BJ (cell line): ENCODE measurements around the gene KNTC1. TPM values are rescaled to one million over a fixed set of nuclear protein-coding genes. Genes with fewer than 3 reads are reported as not detected.
A peak's percentile ranks its signal among the peaks of the same experiment; 100 is the strongest.

ENCODE experiments used
- CTCF ChIA-PET: fragments of 350-600 bp; formaldehyde crosslinking; extraction: SDS; loops from one replicate; lab custom pipeline; 2021; ENCODE audit warnings: antibody characterized with exemption, inconsistent platforms; lab: Yijun Ruan, JAX
- POLR2A ChIA-PET: fragments of 300-600 bp; sonication (Branson Sonifier 250); formaldehyde crosslinking; extraction: SDS; loops from one replicate; lab custom pipeline; 2021; ENCODE audit warnings: antibody characterized with exemption; lab: Charles Lee
- DNase-seq: peaks from one replicate; pipeline ENCODE4 v3.0.0-alpha.2; 2011; ENCODE audit warnings: low read depth
- H3K27me3 ChIP-seq: 2 replicates; pipeline ENCODE4 v1.6.0; 2011; ENCODE audit warnings: low read length; ENCODE audit not compliant: control insufficient read depth, insufficient read depth
- H3K36me3 ChIP-seq: 2 replicates; pipeline ENCODE4 v1.5.1; 2011; ENCODE audit warnings: low read length; ENCODE audit not compliant: control insufficient read depth, insufficient read depth
- H3K4me3 ChIP-seq: 2 replicates; pipeline ENCODE4 v1.5.1; 2011; ENCODE audit warnings: low read depth, mild to moderate bottlenecking, control low read depth, low read length
- CTCF ChIP-seq: IDR thresholded peaks from 2 replicates; pipeline ENCODE4 v1.5.1; 2011; ENCODE audit warnings: low read depth, mild to moderate bottlenecking, control low read depth, inconsistent platforms, low read length, moderate library complexity; ENCODE audit not compliant: insufficient read depth
- polyA plus RNA-seq: library from polyadenylated mRNA; depleted of rRNA; stranded (reverse); fragments of >200 nt; gene quantifications from 2 replicates; pipeline ENCODE4 v1.2.3, GENCODE V29; 2011

The KNTC1 gene
- polyA plus RNA-seq, 1 experiment: 12.5 TPM

- CTCF ChIA-PET: interaction anchor here (1.8 kb wide), 1 partner anchor 23 kb away, joined by 4 read pairs; no protein-coding TSS in a partner anchor
- POLR2A ChIA-PET: no interaction called here
- no peak overlapping the region for H3K4me3 ChIP-seq
- DNase-seq: no peak
- TF ChIP-seq CTCF: no peak
- peaks cover 1% of the 10 kb centered on the region for H3K36me3 ChIP-seq
- H3K27me3 ChIP-seq: no peaks in the 10 kb centered on the region
Observed at GRCh38 chr12:122614839-122615238, 87.8 kb downstream of the KNTC1 start.

- peaks cover 1% of the 10 kb centered on the region for H3K36me3 ChIP-seq
- TF ChIP-seq CTCF: no peak
- no peak for DNase-seq
- POLR2A ChIA-PET: no interaction called here
- no peaks in the 10 kb centered on the region for H3K27me3 ChIP-seq
- CTCF ChIA-PET: interaction anchor here (1.8 kb wide), 1 partner anchor 22 kb away, joined by 4 read pairs; no protein-coding TSS in a partner anchor
- H3K4me3 ChIP-seq: no peak overlapping the region
Observed at GRCh38 chr12:122615780-122616179, 88.7 kb downstream of the KNTC1 start.

- ChIA-PET CTCF (interaction anchor here (1.6 to 5.6 kb wide), 3 partner anchors 13 to 124 kb away, joined by 7 to 68 read pairs (median 14); partner anchors contain the start of gene DENR), POLR2A (no interaction called here)
- no peak for DNase-seq
- Histone ChIP-seq H3K4me3 (no peak overlapping the region), H3K27me3 (no peaks in the 10 kb centered on the region), H3K36me3 (no peaks in the 10 kb centered on the region)
- no peak for TF ChIP-seq CTCF
Observed at GRCh38 chr12:122635471-122635870, 108.4 kb downstream of the KNTC1 start.

GRCh38 chr12:122643207-122643805 is 116.3 kb downstream of the KNTC1 start:
- ChIA-PET POLR2A (no interaction called here), CTCF (interaction anchor here (1.1 to 1.5 kb wide), 2 partner anchors 109 kb away, joined by 3 to 4 read pairs; partner anchors contain the start of gene DENR)
- no peaks in the 10 kb centered on the region; the same call in 1 of the 2 replicates for H3K36me3 ChIP-seq
- H3K27me3 ChIP-seq: no peaks in the 10 kb centered on the region
- no peak overlapping the region for H3K4me3 ChIP-seq
- DNase-seq: no peak
- TF ChIP-seq CTCF: no peak

- no peak for TF ChIP-seq CTCF
- DNase-seq: peak; percentile 60
- Histone ChIP-seq H3K4me3 (no peak overlapping the region), H3K27me3 (no peaks in the 10 kb centered on the region), H3K36me3 (no peaks in the 10 kb centered on the region; the same call in 1 of the 2 replicates)
- ChIA-PET CTCF (interaction anchor here (2.5 kb wide), 1 partner anchor 9 kb away, joined by 15 read pairs; no protein-coding TSS in a partner anchor), POLR2A (no interaction called here)
Observed at GRCh38 chr12:122646517-122647217, 119.6 kb downstream of the KNTC1 start.
